Astrocyte (in vitro differentiated cells and primary cell): ENCODE measurements around the gene YWHAB. TPM values are rescaled to one million over a fixed set of nuclear protein-coding genes. Genes with fewer than 3 reads are reported as not detected.

Experiments used
- DNase-seq: peaks from one replicate; pipeline ENCODE4 v3.0.0-alpha.2; 2010; ENCODE audit warnings: low read depth
- FAIRE-seq: peaks from 2 replicates; lab custom pipeline; 2011; peaks lifted over from hg19 to GRCh38; lab: Jason Lieb, UNC
- H2AFZ ChIP-seq: 2 replicates; pipeline ENCODE4 v1.6.0; 2012; ENCODE audit warnings: low read depth, low read length, inconsistent platforms
- H3K27ac ChIP-seq: 2 replicates; pipeline ENCODE4 v1.5.1; 2011; ENCODE audit warnings: low read depth, low read length, inconsistent platforms
- H3K27me3 ChIP-seq: 2 replicates; pipeline ENCODE4 v1.6.0; 2011; ENCODE audit warnings: low read length, inconsistent platforms; ENCODE audit not compliant: insufficient read depth
- H3K36me3 ChIP-seq: 2 replicates; pipeline ENCODE4 v1.5.1; 2011; ENCODE audit warnings: low read length, inconsistent platforms; ENCODE audit not compliant: insufficient read depth
- H3K4me1 ChIP-seq: 2 replicates; pipeline ENCODE4 v1.5.1; 2011; ENCODE audit warnings: low read length, inconsistent platforms; ENCODE audit not compliant: insufficient read depth
- H3K4me2 ChIP-seq: 2 replicates; pipeline ENCODE4 v1.6.0; 2012; ENCODE audit warnings: low read length, inconsistent platforms
- H3K4me3 ChIP-seq: 2 replicates; pipeline ENCODE4 v1.5.1; 2011; ENCODE audit warnings: low read depth, mild to moderate bottlenecking, low read length, inconsistent platforms; ENCODE audit not compliant: insufficient read depth
- H3K79me2 ChIP-seq: 2 replicates; pipeline ENCODE4 v1.6.0; 2012; ENCODE audit warnings: mild to moderate bottlenecking, low read length, inconsistent platforms; ENCODE audit not compliant: insufficient read depth
- H3K9ac ChIP-seq: 2 replicates; pipeline ENCODE4 v1.6.0; 2012; ENCODE audit warnings: mild to moderate bottlenecking, low read length, inconsistent platforms
- H3K9me3 ChIP-seq: 2 replicates; pipeline ENCODE4 v1.5.1; 2012; ENCODE audit warnings: low read depth, mild to moderate bottlenecking, low read length, inconsistent platforms; ENCODE audit not compliant: insufficient read depth
- H4K20me1 ChIP-seq: 2 replicates; pipeline ENCODE4 v1.6.0; 2012; ENCODE audit warnings: low read length, inconsistent platforms; ENCODE audit not compliant: insufficient read depth
- H3K27ac Mint-ChIP-seq: one replicate; pipeline ENCODE4 v1.8.0; 2021; ENCODE audit warnings: mild to moderate bottlenecking, mixed read lengths; ENCODE audit not compliant: unreplicated experiment
- H3K27me3 Mint-ChIP-seq: one replicate; pipeline ENCODE4 v1.8.0; 2021; ENCODE audit warnings: low read depth, mixed read lengths; ENCODE audit not compliant: unreplicated experiment
- H3K36me3 Mint-ChIP-seq: one replicate; pipeline ENCODE4 v1.8.0; 2021; ENCODE audit warnings: low read depth, mixed read lengths; ENCODE audit not compliant: unreplicated experiment
- H3K4me1 Mint-ChIP-seq: one replicate; pipeline ENCODE4 v1.8.0; 2021; ENCODE audit warnings: low read depth, mixed read lengths; ENCODE audit not compliant: unreplicated experiment
- H3K4me3 Mint-ChIP-seq: one replicate; pipeline ENCODE4 v1.8.0; 2021; ENCODE audit warnings: mild to moderate bottlenecking, moderate library complexity, mixed read lengths; ENCODE audit not compliant: unreplicated experiment
- H3K9me3 Mint-ChIP-seq: one replicate; pipeline ENCODE4 v1.8.0; 2021; ENCODE audit warnings: mild to moderate bottlenecking, mixed read lengths; ENCODE audit not compliant: unreplicated experiment
- CTCF ChIP-seq: IDR thresholded peaks from 2 replicates; pipeline ENCODE4 v1.5.1; 2011; ENCODE audit warnings: low read depth, mild to moderate bottlenecking, inconsistent platforms, low read length, moderate library complexity; ENCODE audit not compliant: insufficient read depth
- EZH2 ChIP-seq: IDR thresholded peaks from 2 replicates; pipeline ENCODE4 v1.6.1; 2012; ENCODE audit warnings: mild to moderate bottlenecking, low read length, inconsistent platforms; ENCODE audit not compliant: insufficient read depth
- total RNA-seq: library from RNA; stranded (reverse); gene quantifications from 2 replicates; pipeline ENCODE4 v1.2.1, GENCODE V29; 2021

The YWHAB gene
- total RNA-seq, 1 donor from 2014 or later, result 236 TPM

DNA sequence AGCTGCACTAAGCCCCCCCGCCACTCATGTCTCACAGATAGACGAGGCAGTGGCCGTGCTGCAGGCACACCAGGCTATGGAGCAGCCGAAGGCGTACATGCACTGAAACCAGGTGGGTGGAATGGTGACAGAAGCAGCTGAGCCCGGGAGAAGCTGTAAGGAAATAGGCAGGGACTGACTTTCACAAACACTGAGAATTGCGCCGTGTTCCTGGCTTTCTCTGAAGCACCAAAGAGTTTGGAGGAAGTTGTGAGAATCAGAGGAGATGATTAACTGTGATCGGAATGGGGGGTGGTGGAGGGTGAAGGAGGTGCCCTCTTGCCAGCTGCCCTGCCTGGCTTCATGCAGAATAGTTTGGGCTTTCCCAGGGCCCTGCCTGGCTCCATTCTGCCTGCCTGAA is 53.1 kb downstream of the YWHAB start:
- Mint-ChIP-seq H3K9me3 (no peaks in the 10 kb centered on the region), H3K36me3 (peaks cover 26% of the 10 kb centered on the region), H3K27ac (no peak overlapping the region), H3K4me1 (peaks cover 8% of the 10 kb centered on the region), H3K27me3 (no peaks in the 10 kb centered on the region), H3K4me3 (no peak overlapping the region)
- no peak overlapping the region for H3K4me2 ChIP-seq
- DNase-seq (no peak), FAIRE-seq (no peak)
- no peak overlapping the region for H3K27ac ChIP-seq
- H3K9me3 ChIP-seq, result no peaks in the 10 kb centered on the region
- no peak overlapping the region for H3K9ac ChIP-seq
- no peaks in the 10 kb centered on the region for H3K4me1 ChIP-seq
- H4K20me1 ChIP-seq, result peaks cover 29% of the 10 kb centered on the region
- no peaks in the 10 kb centered on the region for H3K27me3 ChIP-seq
- TF ChIP-seq EZH2, result no peak
- TF ChIP-seq CTCF, result no peak
- H3K4me3 ChIP-seq, result no peak overlapping the region
- H3K79me2 ChIP-seq, result no peaks in the 10 kb centered on the region
- H3K36me3 ChIP-seq, result peaks cover 27% of the 10 kb centered on the region
- no peak overlapping the region for H2AFZ ChIP-seq

DNA sequence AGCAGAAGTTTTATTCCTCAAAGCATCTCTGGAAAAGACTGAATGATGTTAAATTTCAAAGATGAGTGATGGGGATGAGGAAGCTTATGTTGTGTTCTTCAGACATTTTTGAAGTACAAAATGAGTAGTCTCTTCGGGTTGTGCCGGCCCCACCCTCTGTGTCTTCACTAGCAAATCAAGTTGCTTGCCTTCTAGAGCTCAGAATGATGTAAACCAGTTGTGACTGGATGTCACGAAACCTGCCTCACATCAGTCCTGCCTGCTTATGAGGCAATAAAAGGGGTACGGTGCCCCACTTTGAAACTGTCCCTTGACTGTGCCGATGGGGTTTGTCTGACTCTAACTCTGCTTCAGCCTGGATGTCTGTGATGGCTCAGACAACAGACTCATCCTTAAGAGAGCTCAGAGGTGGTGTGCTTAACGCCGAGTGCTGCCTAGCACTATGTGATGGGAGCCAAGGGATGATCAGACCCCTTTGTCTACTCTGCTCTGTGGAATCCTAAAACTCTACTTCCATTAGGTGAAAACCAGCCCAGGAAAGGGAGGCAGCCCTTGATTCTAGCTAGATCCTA is 55.7 kb downstream of the YWHAB start:
- Histone ChIP-seq H3K27ac (no peak overlapping the region), H3K4me1 (no peaks in the 10 kb centered on the region), H3K4me2 (no peak overlapping the region), H3K27me3 (no peaks in the 10 kb centered on the region), H2AFZ (no peak overlapping the region), H3K9me3 (no peaks in the 10 kb centered on the region), H3K79me2 (peaks cover under 1% of the 10 kb centered on the region), H3K9ac (no peak overlapping the region), H3K36me3 (peaks cover 29% of the 10 kb centered on the region), H4K20me1 (peaks cover 38% of the 10 kb centered on the region), H3K4me3 (no peak overlapping the region)
- Mint-ChIP-seq H3K4me1 (peaks cover 8% of the 10 kb centered on the region), H3K4me3 (no peak overlapping the region), H3K36me3 (peaks cover 21% of the 10 kb centered on the region), H3K27ac (no peak overlapping the region), H3K27me3 (no peaks in the 10 kb centered on the region), H3K9me3 (no peaks in the 10 kb centered on the region)
- TF ChIP-seq CTCF (no peak), EZH2 (no peak)
- DNase-seq (no peak), FAIRE-seq (no peak)

DNA sequence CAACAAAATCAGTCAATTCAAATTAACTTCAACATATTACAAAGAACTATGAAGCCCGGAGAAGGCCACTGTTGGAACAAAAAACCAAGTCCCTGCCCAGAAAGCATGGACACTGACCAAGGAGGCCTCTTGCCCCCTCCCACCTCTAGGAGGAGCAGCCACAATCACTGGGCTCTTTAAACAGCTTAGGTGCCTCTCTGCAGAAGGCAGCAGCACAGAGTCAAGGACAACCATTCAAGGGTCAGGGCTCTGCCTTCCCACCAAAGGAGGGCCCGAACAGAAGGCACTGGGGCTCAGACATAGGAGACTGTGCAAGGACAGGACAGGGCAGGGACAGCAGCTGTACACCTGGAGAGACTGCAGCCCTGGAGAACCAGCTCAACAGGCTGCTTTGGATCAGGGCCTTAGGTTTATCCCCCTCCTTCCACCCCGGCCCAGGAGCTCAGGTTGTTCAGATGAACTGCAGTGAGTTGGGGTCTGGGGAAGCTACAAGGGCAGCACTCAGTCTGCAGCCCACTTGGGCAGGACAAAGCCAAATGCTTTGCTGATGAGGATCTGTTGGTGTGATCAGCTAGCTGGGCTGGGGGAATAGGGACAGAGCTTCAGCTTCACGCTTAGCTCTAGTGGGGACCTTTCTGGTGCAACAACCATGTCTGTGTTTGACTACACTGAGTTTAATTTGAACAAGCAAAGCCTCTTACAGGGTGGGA is 56.9 kb downstream of the YWHAB start:
- Mint-ChIP-seq H3K9me3 (no peaks in the 10 kb centered on the region), H3K27me3 (no peaks in the 10 kb centered on the region), H3K4me1 (peaks cover 8% of the 10 kb centered on the region), H3K36me3 (peaks cover 22% of the 10 kb centered on the region), H3K4me3 (no peak overlapping the region), H3K27ac (no peak overlapping the region)
- Histone ChIP-seq H3K9me3 (no peaks in the 10 kb centered on the region), H3K4me1 (no peaks in the 10 kb centered on the region), H3K4me2 (no peak overlapping the region), H3K79me2 (peaks cover 3% of the 10 kb centered on the region), H3K9ac (no peak overlapping the region), H3K36me3 (peaks cover 34% of the 10 kb centered on the region), H3K4me3 (no peak overlapping the region), H2AFZ (no peak overlapping the region), H3K27ac (no peak overlapping the region), H3K27me3 (no peaks in the 10 kb centered on the region), H4K20me1 (peaks cover 43% of the 10 kb centered on the region)
- DNase-seq (no peak), FAIRE-seq (no peak)
- TF ChIP-seq CTCF, result no peak
- no peak for TF ChIP-seq EZH2
